TTC549 (cell line): ENCODE data around the gene FLYWCH2.
"Not testable (repeated sequence)": the region's sequence is repeated elsewhere in the genome, so short reads cannot be mapped to it uniquely, and the experiment has no call there.

Source experiments
- FAIRE-seq: peaks from 2 replicates; lab custom pipeline; 2012; peaks lifted over from hg19 to GRCh38; lab: Jason Lieb, UNC

The FLYWCH2 gene

GRCh38 chr16:2943716-2944115, 60.7 kb downstream of the FLYWCH2 start:
- not testable (repeated sequence) for FAIRE-seq

GRCh38 chr16:2946649-2947048, 63.6 kb downstream of the FLYWCH2 start:
- FAIRE-seq: no peak
